HG02970 (cell line): ENCODE data around the gene PLPPR1.

Source experiments
- ATAC-seq: cut with Tn5 transposase; IDR thresholded peaks from one replicate; pipeline ENCODE4 v1.9.1; 2021; ENCODE audit warnings: mild to moderate bottlenecking, moderate library complexity, moderate number of reproducible peaks; ENCODE audit not compliant: unreplicated experiment, low FRiP score

PLPPR1 gene

GRCh38 chr9:101371813-101372212 lies 343.3 kb downstream of the PLPPR1 start:
- ATAC-seq, result no peak

- ATAC-seq, result no peak
Observed at GRCh38 chr9:101372327-101373118, 344.0 kb downstream of the PLPPR1 start.
